T-helper 9 cell (primary cell): ENCODE data around the gene DHX34.
"Not testable (repeated sequence)": the region's sequence is repeated elsewhere in the genome, so short reads cannot be mapped to it uniquely, and the experiment has no call there.

ENCODE experiments used
- DNase-seq: peaks from one replicate; pipeline ENCODE4 v3.0.0-alpha.2; 2020

DHX34 gene

GRCh38 chr19:47390533-47391488 lies 41.7 kb downstream of the DHX34 start:
- no peak for DNase-seq

GRCh38 chr19:47391510-47392223 lies 42.6 kb downstream of the DHX34 start:
- peak; percentile 86 for DNase-seq

GRCh38 chr19:47398707-47399597 lies 49.8 kb downstream of the DHX34 start:
- DNase-seq, result no peak

- no peak for DNase-seq
Observed at GRCh38 chr19:47402504-47402903, 53.4 kb downstream of the DHX34 start.

- no peak for DNase-seq
Observed at GRCh38 chr19:47404334-47405196, 55.5 kb downstream of the DHX34 start.

- DNase-seq, result no peak
Observed at GRCh38 chr19:47405197-47405550, 56.1 kb downstream of the DHX34 start.

- DNase-seq, result no peak
Observed at GRCh38 chr19:47405854-47406417, 56.8 kb downstream of the DHX34 start.

- DNase-seq, result no peak
Observed at GRCh38 chr19:47406711-47407416, 57.7 kb downstream of the DHX34 start.

GRCh38 chr19:47407417-47407774 lies 58.3 kb downstream of the DHX34 start:
- DNase-seq, result no peak

GRCh38 chr19:47408156-47408938 lies 59.2 kb downstream of the DHX34 start:
- no peak for DNase-seq

- DNase-seq, result no peak
Observed at GRCh38 chr19:47411101-47411500, 62.0 kb downstream of the DHX34 start.

GRCh38 chr19:47411696-47412095 lies 62.6 kb downstream of the DHX34 start:
- not testable (repeated sequence) for DNase-seq

GRCh38 chr19:47413941-47414340 lies 64.8 kb downstream of the DHX34 start:
- DNase-seq, result no peak

- no peak for DNase-seq
Observed at GRCh38 chr19:47414469-47414868, 65.4 kb downstream of the DHX34 start.

GRCh38 chr19:47415953-47416642 lies 67.0 kb downstream of the DHX34 start:
- DNase-seq, result no peak

- no peak for DNase-seq
Observed at GRCh38 chr19:47416643-47416985, 67.5 kb downstream of the DHX34 start.

GRCh38 chr19:47417107-47417745 lies 68.1 kb downstream of the DHX34 start:
- no peak for DNase-seq

GRCh38 chr19:47417746-47418691 lies 68.9 kb downstream of the DHX34 start:
- DNase-seq, result no peak
